Loucy (cell line): ENCODE measurements around the gene DLGAP1.
"Not testable (repeated sequence)": the region's sequence is repeated elsewhere in the genome, so short reads cannot be mapped to it uniquely, and the experiment has no call there.

Source experiments
- H2AFZ ChIP-seq: fragments of 200-600 bp; sonication (generic); 2 replicates; pipeline ENCODE4 v1.6.0; 2016; ENCODE audit warnings: antibody characterized with exemption, mild to moderate bottlenecking, low read length, moderate library complexity
- H3F3A ChIP-seq: fragments of 200-600 bp; 2 replicates; pipeline ENCODE4 v1.6.0; 2016; ENCODE audit warnings: antibody characterized with exemption, low read depth, mild to moderate bottlenecking
- H3K27me3 ChIP-seq: fragments of 200-600 bp; sonication (generic); 2 replicates; pipeline ENCODE4 v1.6.1; 2014; ENCODE audit warnings: low read length, mild to moderate bottlenecking; ENCODE audit not compliant: insufficient read depth, poor library complexity, severe bottlenecking
- H3K36me3 ChIP-seq: fragments of 200-600 bp; sonication (generic); 2 replicates; pipeline ENCODE4 v1.6.1; 2016; ENCODE audit warnings: low read length; ENCODE audit not compliant: insufficient read depth
- H3K4me1 ChIP-seq: fragments of 200-600 bp; sonication (generic); 2 replicates; pipeline ENCODE4 v1.5.1; 2014; ENCODE audit warnings: low read length, mild to moderate bottlenecking; ENCODE audit not compliant: insufficient read depth, poor library complexity, severe bottlenecking
- H3K4me2 ChIP-seq: fragments of 200-600 bp; sonication (generic); 2 replicates; pipeline ENCODE4 v1.6.0; 2014; ENCODE audit warnings: antibody characterized with exemption, low read length, low read depth, mild to moderate bottlenecking; ENCODE audit not compliant: poor library complexity, severe bottlenecking
- H3K4me3 ChIP-seq: fragments of 200-600 bp; sonication (generic); 2 replicates; pipeline ENCODE4 v1.5.1; 2014; ENCODE audit warnings: low read length, mild to moderate bottlenecking, mixed read lengths; ENCODE audit not compliant: poor library complexity, severe bottlenecking
- H3K79me2 ChIP-seq: fragments of 200-600 bp; sonication (generic); 2 replicates; pipeline ENCODE4 v1.6.1; 2014; ENCODE audit warnings: low read length; ENCODE audit not compliant: insufficient read depth
- H3K9ac ChIP-seq: fragments of 200-600 bp; sonication (generic); 2 replicates; pipeline ENCODE4 v1.6.0; 2014; ENCODE audit warnings: mild to moderate bottlenecking, low read depth, low read length, moderate library complexity; ENCODE audit not compliant: poor library complexity, severe bottlenecking
- H3K9me2 ChIP-seq: fragments of 200-600 bp; sonication (generic); replicated peaks from 2 replicates; pipeline ENCODE4 v1.6.1; 2016; ENCODE audit warnings: low read depth, low read length, mixed read lengths
- H3K9me3 ChIP-seq: fragments of 200-600 bp; sonication (generic); 2 replicates; pipeline ENCODE4 v1.6.1; 2014; ENCODE audit warnings: mild to moderate bottlenecking, antibody characterized with exemption, low read length, low read depth; ENCODE audit not compliant: insufficient read depth
- H4K20me1 ChIP-seq: fragments of 200-600 bp; sonication (generic); 2 replicates; pipeline ENCODE4 v1.6.0; 2014; ENCODE audit warnings: antibody characterized with exemption, low read length, mild to moderate bottlenecking; ENCODE audit not compliant: insufficient read depth, poor library complexity, severe bottlenecking
- CTCF ChIP-seq: fragments of 200-600 bp; sonication (generic); conservative IDR thresholded peaks from 2 replicates; pipeline ENCODE4 v1.5.1; 2014; ENCODE audit warnings: mild to moderate bottlenecking, antibody characterized with exemption, low read length
- EZH2phosphoT487 ChIP-seq: fragments of 200-600 bp; IDR thresholded peaks from 2 replicates; pipeline ENCODE4 v1.6.1; 2018; ENCODE audit warnings: antibody characterized with exemption, mild to moderate bottlenecking, moderate library complexity, borderline replicate concordance

Gene DLGAP1

GRCh38 chr18:3704556-3705344 is 750.4 kb downstream of the DLGAP1 start:
- no peaks in the 10 kb centered on the region for H4K20me1 ChIP-seq
- no peaks in the 10 kb centered on the region for H3K36me3 ChIP-seq
- H3K4me2 ChIP-seq: no peak overlapping the region
- peaks cover 8% of the 10 kb centered on the region for H3K4me1 ChIP-seq
- no peaks in the 10 kb centered on the region for H3K79me2 ChIP-seq
- no peak overlapping the region for H3K4me3 ChIP-seq
- no peaks in the 10 kb centered on the region for H3K27me3 ChIP-seq
- no peak overlapping the region for H2AFZ ChIP-seq
- no peaks in the 10 kb centered on the region for H3K9me2 ChIP-seq
- H3F3A ChIP-seq: no peaks in the 10 kb centered on the region
- H3K9me3 ChIP-seq: no peaks in the 10 kb centered on the region
- no peak for TF ChIP-seq EZH2phosphoT487
- TF ChIP-seq CTCF: no peak
- no peak overlapping the region for H3K9ac ChIP-seq

GRCh38 chr18:3703732-3704176 is 751.4 kb downstream of the DLGAP1 start:
- H3F3A ChIP-seq: no peaks in the 10 kb centered on the region
- H3K9me2 ChIP-seq: no peaks in the 10 kb centered on the region
- no peaks in the 10 kb centered on the region for H3K27me3 ChIP-seq
- peak overlapping the region; percentile 41 for H3K4me2 ChIP-seq
- H3K79me2 ChIP-seq: no peaks in the 10 kb centered on the region
- H3K9ac ChIP-seq: no peak overlapping the region
- peak; percentile 76 for TF ChIP-seq CTCF
- TF ChIP-seq EZH2phosphoT487: no peak
- no peaks in the 10 kb centered on the region for H4K20me1 ChIP-seq
- peak overlapping the region; percentile 85 for H2AFZ ChIP-seq
- peak overlapping the region; percentile 38 for H3K4me3 ChIP-seq
- no peaks in the 10 kb centered on the region for H3K4me1 ChIP-seq
- no peaks in the 10 kb centered on the region for H3K9me3 ChIP-seq
- H3K36me3 ChIP-seq: no peaks in the 10 kb centered on the region

GRCh38 chr18:3699707-3700567 is 755.2 kb downstream of the DLGAP1 start:
- not testable (repeated sequence) for H3K9me2 ChIP-seq, H3K4me2 ChIP-seq, H3K9me3 ChIP-seq, H2AFZ ChIP-seq, H3K9ac ChIP-seq, H3K4me1 ChIP-seq, H3F3A ChIP-seq, H3K27me3 ChIP-seq, H4K20me1 ChIP-seq, H3K4me3 ChIP-seq, H3K79me2 ChIP-seq, H3K36me3 ChIP-seq

- not testable (repeated sequence) for H3K79me2 ChIP-seq, H3K9me3 ChIP-seq, H3K4me2 ChIP-seq, H3K9ac ChIP-seq, H3F3A ChIP-seq, H3K4me3 ChIP-seq, H4K20me1 ChIP-seq, H3K27me3 ChIP-seq, H2AFZ ChIP-seq, H3K9me2 ChIP-seq, H3K36me3 ChIP-seq, H3K4me1 ChIP-seq
Measured at GRCh38 chr18:3694030-3694778, 760.9 kb downstream of the DLGAP1 start.
